Osteoblast (primary cell): ENCODE results near the gene PGM3. TPM values are rescaled to one million over a fixed set of nuclear protein-coding genes. Genes with fewer than 3 reads are reported as not detected.

Experiments used
- DNase-seq: peaks from one replicate; pipeline ENCODE4 v3.0.0; 2011; ENCODE audit warnings: low spot score, mixed read lengths; ENCODE audit not compliant: insufficient read length; ENCODE audit errors: missing footprints
- H2AFZ ChIP-seq: 2 replicates; pipeline ENCODE4 v1.6.0; 2011; ENCODE audit warnings: mild to moderate bottlenecking, low read length
- H3K27ac ChIP-seq: 2 replicates; pipeline ENCODE4 v1.5.1; 2011; ENCODE audit warnings: mild to moderate bottlenecking, low read depth, low read length, moderate library complexity
- H3K27me3 ChIP-seq: 2 replicates; pipeline ENCODE4 v1.6.0; 2012; ENCODE audit warnings: mild to moderate bottlenecking, control low read depth, inconsistent platforms, low read length, moderate library complexity; ENCODE audit not compliant: insufficient read depth
- H3K36me3 ChIP-seq: 2 replicates; pipeline ENCODE4 v1.5.1; 2011; ENCODE audit warnings: mild to moderate bottlenecking, low read length, control low read depth, moderate library complexity; ENCODE audit not compliant: insufficient read depth
- H3K4me1 ChIP-seq: 2 replicates; pipeline ENCODE4 v1.5.1; 2011; ENCODE audit warnings: mild to moderate bottlenecking, low read length, control low read depth, moderate library complexity; ENCODE audit not compliant: insufficient read depth
- H3K4me2 ChIP-seq: 2 replicates; pipeline ENCODE4 v1.6.0; 2011; ENCODE audit warnings: mild to moderate bottlenecking, low read length; ENCODE audit not compliant: insufficient read depth
- H3K4me3 ChIP-seq: fragments of 200-600 bp; sonication (generic); 3 replicates; pipeline ENCODE4 v1.5.1; 2012; ENCODE audit warnings: mild to moderate bottlenecking, low read length, inconsistent platforms; ENCODE audit not compliant: insufficient read depth
- H3K79me2 ChIP-seq: 2 replicates; pipeline ENCODE4 v1.6.0; 2012; ENCODE audit warnings: mild to moderate bottlenecking, low read length, control low read depth, inconsistent platforms; ENCODE audit not compliant: insufficient read depth
- H3K9me3 ChIP-seq: 2 replicates; pipeline ENCODE4 v1.5.1; 2011; ENCODE audit warnings: low read depth, low read length, control low read depth
- H4K20me1 ChIP-seq: 2 replicates; pipeline ENCODE4 v1.6.0; 2012; ENCODE audit warnings: mild to moderate bottlenecking, low read length, control low read depth; ENCODE audit not compliant: insufficient read depth
- total RNA-seq: library from RNA; depleted of rRNA; stranded (reverse); fragments of >200 nt; gene quantifications from 2 replicates; pipeline ENCODE4 v1.2.3, GENCODE V29; 2012
- TF ChIP-seq, protein P1 (sequence below): IDR thresholded peaks from 2 replicates; pipeline ENCODE4 v1.5.1; 2011; ENCODE audit warnings: mild to moderate bottlenecking, low read depth, low read length, moderate library complexity; ENCODE audit errors: extremely low read depth

The PGM3 gene
- total RNA-seq, 1 donor = 93.0 TPM

GRCh38 chr6:83169106-83169505, 24.0 kb downstream of the PGM3 start:
- Histone ChIP-seq H3K27me3 (no peaks in the 10 kb centered on the region), H3K4me1 (no peaks in the 10 kb centered on the region), H3K4me2 (no peak overlapping the region), H2AFZ (no peak overlapping the region), H4K20me1 (no peaks in the 10 kb centered on the region), H3K9me3 (no peaks in the 10 kb centered on the region), H3K36me3 (peaks cover 90% of the 10 kb centered on the region), H3K79me2 (no peaks in the 10 kb centered on the region), H3K4me3 (no peak overlapping the region), H3K27ac (no peak overlapping the region)
- TF ChIP-seq, protein P1, sequence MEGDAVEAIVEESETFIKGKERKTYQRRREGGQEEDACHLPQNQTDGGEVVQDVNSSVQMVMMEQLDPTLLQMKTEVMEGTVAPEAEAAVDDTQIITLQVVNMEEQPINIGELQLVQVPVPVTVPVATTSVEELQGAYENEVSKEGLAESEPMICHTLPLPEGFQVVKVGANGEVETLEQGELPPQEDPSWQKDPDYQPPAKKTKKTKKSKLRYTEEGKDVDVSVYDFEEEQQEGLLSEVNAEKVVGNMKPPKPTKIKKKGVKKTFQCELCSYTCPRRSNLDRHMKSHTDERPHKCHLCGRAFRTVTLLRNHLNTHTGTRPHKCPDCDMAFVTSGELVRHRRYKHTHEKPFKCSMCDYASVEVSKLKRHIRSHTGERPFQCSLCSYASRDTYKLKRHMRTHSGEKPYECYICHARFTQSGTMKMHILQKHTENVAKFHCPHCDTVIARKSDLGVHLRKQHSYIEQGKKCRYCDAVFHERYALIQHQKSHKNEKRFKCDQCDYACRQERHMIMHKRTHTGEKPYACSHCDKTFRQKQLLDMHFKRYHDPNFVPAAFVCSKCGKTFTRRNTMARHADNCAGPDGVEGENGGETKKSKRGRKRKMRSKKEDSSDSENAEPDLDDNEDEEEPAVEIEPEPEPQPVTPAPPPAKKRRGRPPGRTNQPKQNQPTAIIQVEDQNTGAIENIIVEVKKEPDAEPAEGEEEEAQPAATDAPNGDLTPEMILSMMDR = no peak
- no peak for DNase-seq

DNA sequence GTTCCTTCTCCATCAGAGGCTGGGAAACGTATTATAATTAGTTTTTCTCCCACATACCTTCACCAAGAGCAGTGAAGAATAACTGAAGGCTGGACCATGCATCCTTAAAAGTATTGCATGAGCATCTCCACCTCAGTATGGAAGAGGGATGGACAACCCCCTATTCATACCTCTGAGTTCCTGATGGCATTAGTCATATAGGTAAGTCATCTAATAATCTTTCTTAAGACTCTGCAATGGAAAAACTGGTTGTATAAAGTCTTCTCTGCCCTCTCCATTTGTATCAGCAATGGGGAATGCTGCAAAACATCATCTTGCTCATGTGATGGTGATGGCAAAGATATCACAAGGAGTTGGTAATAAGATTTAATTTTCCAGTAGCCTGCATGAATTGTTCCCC, 24.5 kb downstream of the PGM3 start:
- no peaks in the 10 kb centered on the region for H3K9me3 ChIP-seq
- no peak overlapping the region for H3K4me3 ChIP-seq
- H3K27ac ChIP-seq = no peak overlapping the region
- peaks cover 85% of the 10 kb centered on the region for H3K36me3 ChIP-seq
- no peaks in the 10 kb centered on the region for H3K4me1 ChIP-seq
- H4K20me1 ChIP-seq = no peaks in the 10 kb centered on the region
- no peaks in the 10 kb centered on the region for H3K27me3 ChIP-seq
- H3K4me2 ChIP-seq = no peak overlapping the region
- TF ChIP-seq, protein P1 = no peak
- no peak overlapping the region for H2AFZ ChIP-seq
- DNase-seq = no peak
- no peaks in the 10 kb centered on the region for H3K79me2 ChIP-seq

GRCh38 chr6:83167726-83168278, 25.3 kb downstream of the PGM3 start:
- Histone ChIP-seq H3K9me3 (no peaks in the 10 kb centered on the region), H3K27ac (no peak overlapping the region), H3K4me3 (no peak overlapping the region), H3K4me2 (no peak overlapping the region), H3K27me3 (no peaks in the 10 kb centered on the region), H3K79me2 (no peaks in the 10 kb centered on the region), H4K20me1 (no peaks in the 10 kb centered on the region), H2AFZ (no peak overlapping the region), H3K36me3 (peaks cover 77% of the 10 kb centered on the region), H3K4me1 (no peaks in the 10 kb centered on the region)
- TF ChIP-seq, protein P1 = no peak
- no peak for DNase-seq

DNA sequence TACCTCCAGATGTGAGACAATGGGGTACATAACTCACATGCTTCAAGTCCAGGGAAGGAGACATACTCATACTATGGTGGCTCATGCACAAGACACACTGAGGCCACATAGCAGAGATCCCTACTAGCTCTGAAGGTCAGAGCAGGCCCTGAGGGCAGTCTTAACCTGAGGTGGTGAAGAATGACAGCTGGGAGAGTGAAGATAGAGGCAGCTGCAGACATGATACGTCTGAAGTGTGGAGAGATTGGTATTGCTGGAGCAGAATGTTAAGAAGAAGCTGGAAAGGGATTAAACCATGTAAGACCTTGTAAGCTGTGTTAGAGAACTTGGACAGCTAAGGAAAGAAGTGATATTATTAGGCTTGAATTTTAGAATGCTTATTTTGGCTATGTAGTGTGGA, 32.9 kb downstream of the PGM3 start:
- Histone ChIP-seq H3K27me3 (no peaks in the 10 kb centered on the region), H3K4me2 (no peak overlapping the region), H3K79me2 (no peaks in the 10 kb centered on the region), H4K20me1 (no peaks in the 10 kb centered on the region), H3K9me3 (no peaks in the 10 kb centered on the region), H3K4me1 (no peaks in the 10 kb centered on the region), H3K36me3 (peaks cover 26% of the 10 kb centered on the region), H2AFZ (no peak overlapping the region), H3K27ac (no peak overlapping the region), H3K4me3 (no peak overlapping the region)
- TF ChIP-seq, protein P1 = no peak
- DNase-seq = no peak
